Left renal pelvis (tissue), 4 donors: ENCODE data around the gene HYAL1. TPM values are rescaled to one million over a fixed set of nuclear protein-coding genes. Genes with fewer than 3 reads are reported as not detected.
A peak's percentile ranks its signal among the peaks of the same experiment; 100 is the strongest.
"Not testable (repeated sequence)": the region's sequence is repeated elsewhere in the genome, so short reads cannot be mapped to it uniquely, and the experiment has no call there.

ENCODE experiments used
- DNase-seq, 4 donors: peaks; one replicate each; pipeline ENCODE4 v3.0.0-alpha.2; 2013; ENCODE audit warnings: low read depth in 4 of 4, low spot score in 3 of 4
- polyA plus RNA-seq, 4 donors: library from polyadenylated mRNA; unstranded; fragments of 120-200 nt; gene quantifications; one replicate each; pipeline ENCODE4 v1.2.1, GENCODE V29; 2013; ENCODE audit not compliant: insufficient read length in 4 of 4

The HYAL1 gene
- polyA plus RNA-seq, 4 donors: 1.8 to 6.7 (median 5.8) TPM

- DNase-seq: no peak
Observed at GRCh38 chr3:50263478-50264382, 39.6 kb downstream of the HYAL1 start.

- DNase-seq: no peak
Observed at GRCh38 chr3:50262778-50263177, 40.6 kb downstream of the HYAL1 start.

- DNase-seq: not testable (repeated sequence)
Observed at GRCh38 chr3:50262200-50262599, 41.2 kb downstream of the HYAL1 start.

GRCh38 chr3:50261505-50261904 lies 41.9 kb downstream of the HYAL1 start:
- no peak for DNase-seq

- DNase-seq: no peak
Observed at GRCh38 chr3:50260942-50261441, 42.4 kb downstream of the HYAL1 start.

GRCh38 chr3:50260027-50260941 lies 43.1 kb downstream of the HYAL1 start:
- DNase-seq: peak; percentile 85 to 90 (median 86)

- no peak for DNase-seq
Observed at GRCh38 chr3:50259432-50260026, 43.8 kb downstream of the HYAL1 start.

GRCh38 chr3:50258979-50259378 lies 44.4 kb downstream of the HYAL1 start:
- no peak for DNase-seq

- no peak for DNase-seq
Observed at GRCh38 chr3:50258029-50258680, 45.2 kb downstream of the HYAL1 start.

GRCh38 chr3:50256978-50257890 lies 46.1 kb downstream of the HYAL1 start:
- DNase-seq: no peak

GRCh38 chr3:50255251-50255615 lies 48.1 kb downstream of the HYAL1 start:
- DNase-seq: no peak

GRCh38 chr3:50254577-50255250 lies 48.7 kb downstream of the HYAL1 start:
- DNase-seq: no peak

- DNase-seq: no peak
Observed at GRCh38 chr3:50251220-50251619, 52.2 kb downstream of the HYAL1 start.

- DNase-seq: no peak
Observed at GRCh38 chr3:50250514-50250913, 52.9 kb downstream of the HYAL1 start.

Other genes with a start within 250 kb of the HYAL1 start
- gene RBM5, start 214.7 kb downstream of the HYAL1 start, polyA plus RNA-seq: 100 to 1,000 TPM; 225 to 397 (median 268) TPM
- 10 to 100 TPM; 67.3 to 91.6 (median 71.1) TPM for gene SEMA3F, start 148.2 kb downstream of the HYAL1 start, polyA plus RNA-seq
- not detected for gene GNAT1, start 112.0 kb downstream of the HYAL1 start, polyA plus RNA-seq
- gene SLC38A3, start 98.3 kb downstream of the HYAL1 start, polyA plus RNA-seq: 1 to 10 TPM; 3.2 to 7.1 (median 6.1) TPM
- 100 to 1,000 TPM; 190 to 248 (median 214) TPM for gene GNAI2, start 67.4 kb downstream of the HYAL1 start, polyA plus RNA-seq
- gene SEMA3B, start 34.4 kb downstream of the HYAL1 start, polyA plus RNA-seq: 100 to 1,000 TPM in 1 of 4 donors, 10 to 100 TPM in 3; 76.6 to 119 (median 92.0) TPM
- under 1 TPM; 0.27 to 0.72 (median 0.49) TPM for gene LSMEM2, start 24.5 kb downstream of the HYAL1 start, polyA plus RNA-seq
- gene IFRD2, start 11.1 kb downstream of the HYAL1 start, polyA plus RNA-seq: 10 to 100 TPM; 33.8 to 53.5 (median 37.8) TPM
- 1 to 10 TPM; 2.8 to 3.7 (median 2.9) TPM for gene HYAL3, start 4.2 kb downstream of the HYAL1 start, polyA plus RNA-seq
- 10 to 100 TPM in 1 of 4 donors, 1 to 10 TPM in 3; 6.9 to 12.2 (median 9.2) TPM for gene NAA80, start 4.2 kb downstream of the HYAL1 start, polyA plus RNA-seq
- gene HYAL2, start 19.2 kb upstream of the HYAL1 start, polyA plus RNA-seq: 10 to 100 TPM; 58.0 to 72.5 (median 67.3) TPM
- gene TUSC2, start 24.6 kb upstream of the HYAL1 start, polyA plus RNA-seq: 10 to 100 TPM; 15.8 to 27.0 (median 24.3) TPM
- 10 to 100 TPM; 15.7 to 36.9 (median 21.0) TPM for gene RASSF1, start 37.3 kb upstream of the HYAL1 start, polyA plus RNA-seq
- 1 to 10 TPM; 3.1 to 4.1 (median 3.3) TPM for gene ZMYND10, start 42.2 kb upstream of the HYAL1 start, polyA plus RNA-seq
- gene NPRL2, start 47.2 kb upstream of the HYAL1 start, polyA plus RNA-seq: 10 to 100 TPM; 23.9 to 35.7 (median 30.5) TPM
- gene CYB561D2, start 47.3 kb upstream of the HYAL1 start, polyA plus RNA-seq: 10 to 100 TPM; 12.5 to 16.3 (median 13.5) TPM
- gene TMEM115, start 55.9 kb upstream of the HYAL1 start, polyA plus RNA-seq: 10 to 100 TPM; 32.4 to 44.0 (median 33.5) TPM
- gene CACNA2D2, start 200.1 kb upstream of the HYAL1 start, polyA plus RNA-seq: 10 to 100 TPM in 3 of 4 donors, 1 to 10 TPM in 1; 7.2 to 17.1 (median 15.0) TPM